Progenitor cell of endocrine pancreas (in vitro differentiated cells): ENCODE data around the gene DCLK2. TPM values are rescaled to one million over a fixed set of nuclear protein-coding genes. Genes with fewer than 3 reads are reported as not detected.

Experiments
- DNase-seq: peaks from one replicate; pipeline ENCODE4 v3.0.0; 2021; ENCODE audit warnings: low spot score; ENCODE audit not compliant: unreplicated experiment
- H3K27ac Mint-ChIP-seq: 2 replicates; pipeline ENCODE4 v1.8.0; 2021; ENCODE audit warnings: mild to moderate bottlenecking, moderate library complexity, mixed read lengths
- H3K27me3 Mint-ChIP-seq: 2 replicates; pipeline ENCODE4 v1.8.0; 2021; ENCODE audit warnings: mixed read lengths
- H3K36me3 Mint-ChIP-seq: 2 replicates; pipeline ENCODE4 v1.8.0; 2022; ENCODE audit warnings: mixed read lengths; ENCODE audit not compliant: insufficient read depth
- H3K4me1 Mint-ChIP-seq: 2 replicates; pipeline ENCODE4 v1.8.0; 2021; ENCODE audit warnings: low read depth, mixed read lengths
- H3K4me3 Mint-ChIP-seq: 2 replicates; pipeline ENCODE4 v1.8.0; 2021; ENCODE audit warnings: low read depth, mild to moderate bottlenecking, moderate library complexity, mixed read lengths
- H3K9me3 Mint-ChIP-seq: 2 replicates; pipeline ENCODE4 v1.8.0; 2021; ENCODE audit warnings: low read depth, mixed read lengths
- CTCF ChIP-seq: fragments of 200-600 bp; sonication (generic); IDR thresholded peaks from one replicate; pipeline ENCODE4 v1.5.0; 2021; ENCODE audit warnings: antibody characterized with exemption, mild to moderate bottlenecking; ENCODE audit not compliant: unreplicated experiment
- total RNA-seq: library from RNA; stranded (reverse); gene quantifications from 2 replicates; pipeline ENCODE4 v1.2.1, GENCODE V29; 2021

DCLK2 gene
- total RNA-seq, 1 donor from 2014 or later = 7.2 TPM

- Mint-ChIP-seq H3K27me3 (no peaks in the 10 kb centered on the region), H3K9me3 (peaks cover 4% of the 10 kb centered on the region), H3K27ac (peak overlapping the region; percentile 47), H3K4me3 (no peak overlapping the region), H3K36me3 (peaks cover 6% of the 10 kb centered on the region), H3K4me1 (no peaks in the 10 kb centered on the region)
- DNase-seq = no peak
- no peak for TF ChIP-seq CTCF
These were observed 211.0 kb downstream of the DCLK2 start for GRCh38 chr4:150289198-150289597.

GRCh38 chr4:150289881-150290280 is 211.6 kb downstream of the DCLK2 start:
- Mint-ChIP-seq H3K36me3 (peaks cover 6% of the 10 kb centered on the region), H3K9me3 (peaks cover 4% of the 10 kb centered on the region), H3K27ac (no peak overlapping the region), H3K4me1 (no peaks in the 10 kb centered on the region), H3K27me3 (no peaks in the 10 kb centered on the region), H3K4me3 (no peak overlapping the region)
- DNase-seq = no peak
- no peak for TF ChIP-seq CTCF

GRCh38 chr4:150297861-150298474 is 219.7 kb downstream of the DCLK2 start:
- Mint-ChIP-seq H3K9me3 (no peaks in the 10 kb centered on the region), H3K4me3 (no peak overlapping the region), H3K36me3 (no peaks in the 10 kb centered on the region), H3K4me1 (no peaks in the 10 kb centered on the region), H3K27me3 (no peaks in the 10 kb centered on the region), H3K27ac (no peak overlapping the region)
- no peak for DNase-seq
- TF ChIP-seq CTCF = peak; percentile 73

- Mint-ChIP-seq H3K4me1 (no peaks in the 10 kb centered on the region), H3K27ac (no peak overlapping the region), H3K9me3 (no peaks in the 10 kb centered on the region), H3K4me3 (no peak overlapping the region), H3K36me3 (no peaks in the 10 kb centered on the region), H3K27me3 (no peaks in the 10 kb centered on the region)
- no peak for DNase-seq
- TF ChIP-seq CTCF = no peak
These were observed 221.6 kb downstream of the DCLK2 start for GRCh38 chr4:150299816-150300215.

- H3K27me3 Mint-ChIP-seq = no peaks in the 10 kb centered on the region
- no peak for TF ChIP-seq CTCF
- no peak overlapping the region for H3K27ac Mint-ChIP-seq
- no peaks in the 10 kb centered on the region for H3K4me1 Mint-ChIP-seq
- no peaks in the 10 kb centered on the region for H3K36me3 Mint-ChIP-seq
- H3K4me3 Mint-ChIP-seq = no peak overlapping the region
- H3K9me3 Mint-ChIP-seq = no peaks in the 10 kb centered on the region
- no peak for DNase-seq
These were observed 224.3 kb downstream of the DCLK2 start for GRCh38 chr4:150302553-150302952.
